ENCODE results near the gene ESRRG.

DNA sequence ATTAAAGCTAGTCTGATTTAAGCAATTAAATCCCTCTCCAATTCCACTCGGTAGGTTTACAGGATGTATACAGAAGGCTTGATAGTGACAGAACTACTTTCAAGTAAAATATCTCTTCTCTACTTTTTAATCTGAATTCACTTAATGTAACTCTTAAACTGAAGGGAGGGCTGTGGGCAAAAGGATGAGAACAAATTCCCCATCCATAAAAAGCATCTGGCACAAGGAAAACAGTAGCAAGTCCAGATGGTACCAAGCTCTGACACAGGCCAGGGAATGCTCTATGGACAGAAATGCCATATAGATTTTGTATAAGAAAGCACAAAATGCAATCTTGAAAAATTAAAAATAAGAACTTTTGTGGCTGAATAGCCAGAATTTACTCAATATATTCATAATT is 246.9 kb downstream of the ESRRG start:
- TF ChIP-seq, protein P1, sequence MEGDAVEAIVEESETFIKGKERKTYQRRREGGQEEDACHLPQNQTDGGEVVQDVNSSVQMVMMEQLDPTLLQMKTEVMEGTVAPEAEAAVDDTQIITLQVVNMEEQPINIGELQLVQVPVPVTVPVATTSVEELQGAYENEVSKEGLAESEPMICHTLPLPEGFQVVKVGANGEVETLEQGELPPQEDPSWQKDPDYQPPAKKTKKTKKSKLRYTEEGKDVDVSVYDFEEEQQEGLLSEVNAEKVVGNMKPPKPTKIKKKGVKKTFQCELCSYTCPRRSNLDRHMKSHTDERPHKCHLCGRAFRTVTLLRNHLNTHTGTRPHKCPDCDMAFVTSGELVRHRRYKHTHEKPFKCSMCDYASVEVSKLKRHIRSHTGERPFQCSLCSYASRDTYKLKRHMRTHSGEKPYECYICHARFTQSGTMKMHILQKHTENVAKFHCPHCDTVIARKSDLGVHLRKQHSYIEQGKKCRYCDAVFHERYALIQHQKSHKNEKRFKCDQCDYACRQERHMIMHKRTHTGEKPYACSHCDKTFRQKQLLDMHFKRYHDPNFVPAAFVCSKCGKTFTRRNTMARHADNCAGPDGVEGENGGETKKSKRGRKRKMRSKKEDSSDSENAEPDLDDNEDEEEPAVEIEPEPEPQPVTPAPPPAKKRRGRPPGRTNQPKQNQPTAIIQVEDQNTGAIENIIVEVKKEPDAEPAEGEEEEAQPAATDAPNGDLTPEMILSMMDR (IDR thresholded peaks at IDR 0.05): no peak
- no peak for TF ChIP-seq EZH2 (IDR thresholded peaks at IDR 0.05; ENCODE audit: borderline replicate concordance, insufficient read depth, low read depth, low read length, poor library complexity, severe bottlenecking)
